ENCODE measurements around the gene CDH26.

CDH26 gene

DNA sequence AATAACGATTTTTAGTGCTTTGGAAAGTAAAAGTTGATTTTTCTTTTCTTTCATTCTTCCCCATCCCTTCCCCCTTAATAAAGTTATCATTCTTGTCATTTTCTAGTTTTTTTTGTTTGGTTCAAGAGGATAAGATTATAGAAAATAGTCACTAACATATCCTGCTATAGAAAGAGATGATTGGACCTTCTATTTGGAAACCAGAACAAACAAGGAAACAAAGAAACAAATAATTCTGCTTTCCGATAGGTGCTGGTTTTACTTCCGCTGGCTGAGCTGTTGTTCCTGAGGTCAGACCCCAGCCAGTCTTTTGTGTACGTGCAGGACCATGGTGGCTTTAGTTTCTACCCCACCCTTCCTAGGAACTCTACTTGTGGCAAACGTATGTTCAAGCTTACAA, at the start of gene CDH26:
CDH26 (plus strand) TSS at position 301 of the 400 bp plus-strand sequence. CDS start 304 bp downstream, outside the sequence.
- in situ Hi-C loops (cut with HindIII; ENCODE audit: low sequenced_read_pairs) = no loop called here

DNA sequence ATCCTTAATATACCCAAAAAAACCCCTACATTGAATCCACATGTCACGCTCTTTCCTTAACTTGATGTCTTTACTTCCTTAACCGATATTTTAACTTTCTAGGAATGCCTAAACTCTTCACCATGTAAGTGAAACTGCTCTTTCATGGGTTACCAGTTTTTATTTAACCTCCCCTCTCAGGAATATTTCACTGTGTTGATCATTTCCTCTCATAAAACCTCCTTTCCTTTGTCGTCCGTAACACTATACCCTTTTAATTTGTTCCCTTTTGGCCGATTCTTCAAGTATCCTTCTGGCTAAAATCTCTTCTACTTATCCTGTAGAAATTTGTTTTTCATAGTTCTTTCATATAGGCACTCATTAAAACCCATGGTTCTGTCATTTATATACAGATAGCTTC, 49.4 kb upstream of the CDH26 start:
- in situ Hi-C loops (cut with HindIII; ENCODE audit: low sequenced_read_pairs) = no loop called here

DNA sequence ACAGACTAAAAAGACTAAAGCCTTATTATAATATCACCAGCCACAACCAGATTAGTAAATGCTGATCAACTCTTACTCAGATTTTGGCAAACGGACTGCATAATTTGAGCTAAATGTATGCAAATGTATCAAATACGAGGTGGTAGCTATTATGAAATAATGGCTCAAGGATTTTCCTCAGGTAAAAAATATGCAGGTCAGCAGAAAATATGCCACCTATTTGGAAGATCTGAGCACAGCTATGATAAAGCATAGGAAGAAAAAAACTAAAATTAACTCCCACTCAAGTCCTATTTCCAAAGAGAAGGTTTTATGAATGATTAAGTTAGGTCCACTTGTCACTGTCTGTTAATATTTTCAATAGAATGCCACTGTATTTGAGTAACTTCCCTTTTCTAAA, 47.2 kb upstream of the CDH26 start:
- in situ Hi-C loops (cut with HindIII; ENCODE audit: low sequenced_read_pairs) = no loop called here

DNA sequence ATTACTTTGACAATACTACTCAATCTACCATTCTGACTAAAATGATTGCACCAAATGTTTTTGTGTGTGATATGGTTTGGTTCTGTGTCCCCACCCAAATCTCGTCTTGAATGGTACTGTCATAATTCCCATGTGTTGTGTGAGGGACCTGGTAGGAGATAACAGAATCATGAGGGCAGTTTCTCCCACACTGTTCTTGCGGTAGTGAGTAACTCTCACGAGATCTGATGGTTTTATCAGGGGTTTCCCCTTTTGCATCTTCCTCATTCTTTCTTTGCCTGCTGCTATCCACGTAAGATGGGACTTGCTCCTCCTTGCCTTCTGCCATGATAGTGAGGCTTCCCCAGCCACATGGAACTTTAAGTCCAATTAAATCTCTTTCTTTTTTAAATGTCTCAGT, 45.6 kb upstream of the CDH26 start:
- in situ Hi-C loops (cut with HindIII; ENCODE audit: low sequenced_read_pairs) = no loop called here

DNA sequence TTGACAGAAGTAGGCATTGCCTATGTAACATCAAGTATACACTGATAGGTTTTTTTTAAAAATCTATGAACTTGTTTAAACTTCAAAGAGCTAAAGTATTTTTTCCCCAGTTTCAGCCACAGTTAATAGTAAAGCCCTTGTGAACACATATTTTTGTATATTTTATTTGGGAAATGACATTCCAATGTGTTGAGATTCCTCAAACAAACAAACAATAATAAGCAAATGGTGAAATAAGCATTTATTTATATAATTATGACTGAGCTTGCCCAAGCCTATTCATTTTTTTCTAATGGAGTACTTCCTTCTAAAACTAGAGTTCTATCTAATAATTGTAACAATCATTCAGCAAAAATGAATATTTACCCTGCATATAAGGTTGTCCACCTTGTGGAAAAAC, 37.3 kb upstream of the CDH26 start:
- in situ Hi-C loops (cut with HindIII; ENCODE audit: low sequenced_read_pairs) = no loop called here

DNA sequence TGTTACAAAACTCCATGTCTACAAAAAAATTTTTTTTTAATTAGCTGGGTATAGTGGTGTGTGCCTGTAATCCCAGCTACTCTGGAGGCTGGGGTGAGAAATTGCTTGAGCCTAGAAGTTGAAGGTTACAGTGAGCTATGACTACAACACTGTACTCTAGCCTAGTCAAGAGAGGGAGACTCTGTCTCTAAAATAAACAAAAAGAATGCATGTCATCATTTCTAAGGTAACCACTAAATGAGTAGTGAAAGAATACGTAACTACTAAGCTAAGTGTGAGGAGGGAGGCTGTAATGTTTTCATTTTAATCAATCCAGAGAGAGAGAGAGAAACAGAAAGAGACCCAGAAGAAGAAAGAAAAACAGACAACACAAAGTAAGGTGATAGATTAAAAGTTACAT, 34.7 kb upstream of the CDH26 start:
- in situ Hi-C loops (cut with HindIII; ENCODE audit: low sequenced_read_pairs) = no loop called here

DNA sequence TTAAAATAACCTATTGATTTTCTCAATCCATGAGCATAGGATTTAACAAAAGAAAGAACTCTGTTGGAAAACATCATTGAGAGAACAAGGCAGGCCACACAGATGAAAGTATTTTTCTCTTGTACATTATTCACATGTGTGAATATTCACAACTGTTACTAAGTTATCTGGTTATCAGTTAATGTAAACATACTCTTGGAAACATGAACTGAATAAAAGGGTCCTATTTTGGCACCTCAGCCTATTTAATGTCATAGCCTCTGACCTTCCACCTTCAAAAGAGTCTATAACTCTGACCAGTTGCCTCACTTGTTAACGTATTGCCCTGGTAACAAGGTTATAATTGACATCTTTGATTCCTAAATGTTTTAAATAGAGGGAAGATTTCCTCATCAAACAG, 32.9 kb upstream of the CDH26 start:
- in situ Hi-C loops (cut with HindIII; ENCODE audit: low sequenced_read_pairs) = no loop called here

DNA sequence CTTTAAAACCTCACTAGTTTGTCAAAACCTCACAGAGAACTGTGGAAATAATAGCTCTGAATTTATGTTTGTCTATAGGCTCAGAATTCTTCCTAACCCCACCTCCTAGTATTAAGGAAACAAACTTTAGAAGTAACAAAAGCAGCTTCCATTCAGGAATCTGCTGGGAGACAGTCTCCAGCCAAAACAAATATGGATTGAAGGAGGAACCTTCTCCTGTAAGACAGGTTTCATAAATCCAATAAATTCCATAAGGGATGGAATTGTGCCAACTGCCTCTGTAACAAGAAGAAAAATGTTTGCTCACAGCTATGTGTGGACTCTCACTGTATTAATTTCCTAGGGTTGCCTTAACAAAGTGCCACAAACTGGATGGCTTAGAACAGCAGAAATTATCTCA, 32.3 kb upstream of the CDH26 start:
- in situ Hi-C loops (cut with HindIII; ENCODE audit: low sequenced_read_pairs) = no loop called here

DNA sequence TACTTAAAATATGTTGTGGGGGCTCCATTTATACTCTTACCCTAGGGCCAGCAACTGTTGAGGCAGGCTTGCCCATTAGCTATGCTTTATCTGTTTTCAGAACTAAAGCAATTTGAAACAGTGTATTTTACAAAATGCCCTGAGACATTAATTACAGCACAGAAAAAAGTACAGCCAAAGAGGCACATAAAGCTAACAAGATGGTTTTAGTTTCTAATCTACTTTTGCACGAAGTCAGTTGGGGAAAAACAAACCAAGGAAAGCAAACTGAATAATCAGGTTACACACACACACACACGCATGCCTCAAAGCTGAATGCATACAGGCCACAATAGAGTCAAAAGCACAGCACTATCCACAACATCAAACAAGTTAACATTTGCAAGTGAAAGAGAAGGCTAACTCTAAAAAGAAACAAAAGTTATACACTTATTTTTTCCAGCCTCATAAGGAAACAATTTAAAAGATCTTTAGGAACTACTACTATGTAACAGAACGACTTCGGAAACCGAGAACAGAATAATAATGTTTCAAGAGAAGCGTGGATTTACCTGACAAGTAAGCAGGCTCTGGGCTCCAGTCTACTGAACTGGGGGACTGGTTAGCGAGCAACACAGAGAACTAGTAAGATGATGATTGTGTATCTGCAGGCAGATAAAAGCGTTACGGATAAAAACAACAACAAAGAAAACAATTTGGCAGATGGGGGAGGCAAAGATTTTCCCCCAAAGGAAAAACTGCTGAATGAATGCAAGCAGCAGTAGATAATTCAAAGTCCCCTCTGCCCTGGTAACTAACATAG, 26.5 kb upstream of the CDH26 start:
- in situ Hi-C loops (cut with HindIII; ENCODE audit: low sequenced_read_pairs) = no loop called here

DNA sequence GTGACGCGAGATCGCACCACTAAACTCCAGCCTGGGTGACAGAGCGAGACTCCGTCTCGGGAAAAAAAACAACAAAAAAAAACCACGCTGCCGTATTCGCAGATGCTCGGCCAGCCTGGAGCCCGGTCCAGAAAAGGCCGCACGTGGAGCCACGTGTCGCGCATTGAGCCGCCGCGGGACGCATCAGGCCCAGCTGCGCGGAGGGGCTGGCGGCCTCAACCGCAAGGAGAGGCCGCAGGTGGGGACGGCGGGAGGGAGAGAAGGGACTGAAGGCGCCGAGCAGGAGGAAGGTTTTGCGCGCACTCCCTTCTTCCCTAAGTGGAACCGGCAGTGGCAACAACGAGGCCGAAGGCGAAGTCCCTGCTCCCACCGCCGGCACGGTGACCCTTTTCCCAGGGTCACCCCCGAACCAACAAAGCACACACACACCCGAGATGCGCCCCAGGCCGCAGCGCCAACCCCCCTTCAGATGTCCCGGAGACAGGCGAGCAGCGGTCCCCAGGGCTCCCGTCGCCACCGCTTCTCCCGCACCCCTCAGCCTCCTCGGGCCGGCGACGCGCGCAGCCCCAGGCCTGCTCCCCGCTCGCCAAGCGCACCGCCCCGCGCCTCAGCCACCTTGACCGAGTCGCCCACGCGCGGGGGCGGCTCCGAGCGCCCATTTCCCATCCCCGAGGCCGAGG, 25.5 kb upstream of the CDH26 start:
- in situ Hi-C loops (cut with HindIII; ENCODE audit: low sequenced_read_pairs) = no loop called here

DNA sequence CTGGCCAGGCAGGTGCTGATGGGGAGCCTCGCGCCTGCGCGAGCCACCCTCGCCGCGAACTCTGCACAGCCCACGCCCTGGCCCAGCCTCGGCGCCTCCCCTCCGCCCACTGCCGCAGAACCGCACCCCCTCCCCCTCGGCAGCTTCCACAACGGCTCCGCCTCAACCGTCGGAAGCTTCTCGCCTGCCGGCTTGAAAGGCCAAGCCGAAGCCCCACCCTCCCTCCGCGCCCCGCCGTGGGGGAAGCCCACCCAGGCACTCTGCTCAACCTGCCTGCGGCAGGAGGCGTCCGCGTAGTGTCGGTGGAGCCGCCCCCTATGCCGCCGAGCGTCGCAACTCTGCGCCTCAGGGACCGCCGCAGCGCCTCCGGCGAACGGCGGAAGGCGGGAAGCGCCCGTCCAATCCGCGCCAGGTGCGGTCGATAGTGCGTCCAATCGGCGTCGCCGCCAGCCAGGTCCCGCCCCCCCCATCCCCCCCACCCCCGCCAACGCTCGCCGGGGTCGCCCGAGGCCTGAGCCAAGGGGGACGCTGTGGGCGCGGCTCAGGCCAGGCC, 24.9 kb upstream of the CDH26 start, which contains the start of gene SYCP2:
SYCP2 (minus strand) TSS at position 342 of the 553 bp plus-strand sequence. CDS start 11,224 bp downstream, outside the sequence.
- in situ Hi-C loops (cut with HindIII; ENCODE audit: low sequenced_read_pairs) = no loop called here

DNA sequence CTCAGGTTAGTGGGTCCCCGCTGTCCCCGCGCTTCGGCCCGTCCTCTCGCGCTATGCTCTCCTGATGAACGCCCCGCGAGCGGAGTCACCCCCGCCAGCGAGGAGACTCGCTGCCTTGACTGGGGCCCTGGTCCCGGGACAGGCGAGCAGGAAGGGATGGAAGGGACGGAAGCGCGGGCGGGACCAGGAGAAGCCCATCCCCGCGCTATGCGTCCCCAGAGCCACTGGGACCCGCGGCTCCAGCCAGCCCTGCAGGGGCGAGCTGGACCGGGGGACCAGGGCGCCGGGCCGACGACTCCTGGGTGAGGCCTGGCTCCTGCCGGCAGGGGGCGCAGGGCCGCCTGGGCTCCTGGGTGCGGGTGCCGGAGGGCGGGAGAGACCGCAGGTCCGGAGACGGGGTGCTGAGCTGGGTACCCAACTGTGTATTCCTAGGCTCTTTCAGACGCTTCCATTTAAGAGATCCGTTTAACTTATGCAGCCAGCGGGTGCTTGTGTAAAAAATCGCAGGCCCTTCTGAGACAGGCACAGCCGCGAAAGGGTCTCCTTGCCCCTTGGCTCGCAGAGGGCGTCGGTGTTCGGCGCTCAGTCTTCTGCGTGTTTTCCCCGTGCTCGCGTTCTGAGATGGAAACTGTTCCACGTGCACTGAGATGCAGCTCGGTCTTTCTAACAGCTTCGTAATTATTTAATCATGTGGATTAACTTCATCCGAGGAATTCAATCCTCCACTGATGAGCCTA, 24.2 kb upstream of the CDH26 start:
- in situ Hi-C loops (cut with HindIII; ENCODE audit: low sequenced_read_pairs) = no loop called here

DNA sequence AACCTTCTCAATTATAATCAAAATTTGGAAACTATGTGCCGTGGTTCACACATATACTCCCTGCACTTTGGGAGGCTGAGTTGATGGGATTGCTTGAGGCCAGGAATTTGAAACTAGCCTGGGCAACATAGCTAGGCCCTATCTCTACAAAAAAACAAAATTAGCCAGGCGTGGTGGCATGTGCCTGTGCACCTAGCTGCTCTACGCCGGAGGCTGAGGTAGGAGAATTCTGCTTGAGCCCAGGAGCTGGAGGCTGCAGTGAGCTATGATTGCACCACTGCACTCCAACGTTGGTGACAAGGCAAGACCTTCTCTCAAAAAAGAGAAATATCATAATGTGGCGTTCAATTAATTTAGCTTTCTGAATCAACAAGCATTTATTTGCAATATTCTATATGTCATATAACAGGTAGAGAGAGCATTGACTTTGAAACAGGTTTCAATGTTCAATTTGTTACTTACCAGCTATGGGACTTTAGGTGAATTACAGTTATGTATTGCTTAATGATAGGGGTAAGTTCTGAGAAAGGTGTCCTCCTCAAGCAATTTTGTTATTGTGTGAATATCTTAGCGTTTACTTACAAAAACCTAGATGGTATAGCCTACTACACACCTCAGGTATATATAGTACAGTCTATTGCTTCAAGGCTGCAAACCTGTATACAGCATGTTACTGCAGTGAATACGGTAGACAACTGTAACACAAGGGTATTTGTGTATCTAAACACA, 22.6 kb upstream of the CDH26 start:
- in situ Hi-C loops (cut with HindIII; ENCODE audit: low sequenced_read_pairs) = no loop called here

DNA sequence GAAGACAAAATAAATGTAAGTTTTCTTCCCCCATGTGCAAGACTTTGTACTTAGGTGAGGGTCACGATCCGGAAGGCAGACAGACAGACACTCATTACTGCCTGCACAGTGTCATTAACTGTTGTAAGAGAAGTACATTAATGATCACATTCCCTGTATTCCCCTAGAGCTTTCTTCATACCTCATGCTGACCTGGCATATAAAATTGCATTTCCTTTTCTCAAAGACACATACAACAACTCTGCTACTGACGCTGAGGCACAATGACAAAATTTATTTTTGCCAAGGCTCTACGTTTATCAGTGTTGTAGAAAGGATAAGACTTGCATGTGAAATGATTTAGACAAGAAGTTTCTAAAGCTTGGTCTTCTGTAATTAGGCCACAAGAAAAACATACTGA, 21.8 kb upstream of the CDH26 start:
- in situ Hi-C loops (cut with HindIII; ENCODE audit: low sequenced_read_pairs) = no loop called here

DNA sequence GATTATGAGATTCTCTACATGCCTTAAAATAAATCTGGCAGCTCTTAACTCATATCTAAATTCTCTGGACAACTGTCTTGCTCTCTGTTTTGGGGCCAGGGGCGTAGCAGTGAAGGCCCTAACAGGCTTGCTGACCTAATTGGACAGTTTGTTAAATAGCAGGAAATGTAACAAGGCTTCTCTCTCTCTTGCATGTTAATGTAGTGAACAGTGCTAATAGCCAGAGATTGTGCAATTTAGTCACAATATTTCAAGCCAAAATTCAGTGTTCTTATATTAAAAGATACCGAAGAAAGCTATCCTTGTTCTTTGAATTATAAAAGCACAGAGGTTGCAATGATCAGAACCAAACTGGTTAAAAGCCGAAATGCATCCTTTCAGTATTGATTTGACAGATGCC, 21.1 kb upstream of the CDH26 start:
- in situ Hi-C loops (cut with HindIII; ENCODE audit: low sequenced_read_pairs) = no loop called here

DNA sequence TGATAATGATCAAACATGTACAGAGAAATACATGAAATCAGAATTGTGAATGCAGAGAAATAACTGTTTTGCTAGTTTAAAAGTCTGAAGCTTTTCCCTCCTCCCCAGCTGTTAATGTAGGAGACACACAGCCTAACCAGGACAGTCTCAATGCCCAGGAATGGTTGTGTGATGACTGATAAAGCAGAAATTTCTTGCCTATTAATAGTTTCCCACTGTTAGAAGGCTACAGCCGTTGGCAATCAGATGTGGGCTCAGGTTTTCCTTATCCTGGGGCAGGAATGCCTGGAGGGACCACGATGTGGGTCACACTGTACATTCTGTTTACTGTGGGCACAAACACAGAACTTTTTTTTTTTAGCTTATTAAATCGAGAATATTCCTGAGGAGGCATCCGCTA, 20.0 kb upstream of the CDH26 start:
- in situ Hi-C loops (cut with HindIII; ENCODE audit: low sequenced_read_pairs) = no loop called here

DNA sequence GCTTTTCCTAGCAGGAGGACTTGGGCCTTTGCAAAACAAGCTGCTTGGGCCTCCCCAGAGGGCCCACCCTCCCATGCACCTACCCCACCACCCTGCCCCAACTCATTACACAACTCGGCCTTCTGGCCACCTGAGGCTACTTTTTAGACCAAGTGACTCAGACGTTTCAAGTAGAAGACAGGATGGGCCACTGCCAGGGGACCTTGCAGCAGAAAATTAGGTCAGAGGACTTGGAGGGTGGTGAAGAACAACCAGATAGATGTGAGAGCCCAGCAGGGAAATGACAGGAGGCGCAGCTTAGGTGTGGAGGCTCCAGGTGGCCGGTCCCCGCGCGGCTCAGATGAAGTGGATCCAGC, 19.5 kb upstream of the CDH26 start:
- in situ Hi-C loops (cut with HindIII; ENCODE audit: low sequenced_read_pairs) = no loop called here

DNA sequence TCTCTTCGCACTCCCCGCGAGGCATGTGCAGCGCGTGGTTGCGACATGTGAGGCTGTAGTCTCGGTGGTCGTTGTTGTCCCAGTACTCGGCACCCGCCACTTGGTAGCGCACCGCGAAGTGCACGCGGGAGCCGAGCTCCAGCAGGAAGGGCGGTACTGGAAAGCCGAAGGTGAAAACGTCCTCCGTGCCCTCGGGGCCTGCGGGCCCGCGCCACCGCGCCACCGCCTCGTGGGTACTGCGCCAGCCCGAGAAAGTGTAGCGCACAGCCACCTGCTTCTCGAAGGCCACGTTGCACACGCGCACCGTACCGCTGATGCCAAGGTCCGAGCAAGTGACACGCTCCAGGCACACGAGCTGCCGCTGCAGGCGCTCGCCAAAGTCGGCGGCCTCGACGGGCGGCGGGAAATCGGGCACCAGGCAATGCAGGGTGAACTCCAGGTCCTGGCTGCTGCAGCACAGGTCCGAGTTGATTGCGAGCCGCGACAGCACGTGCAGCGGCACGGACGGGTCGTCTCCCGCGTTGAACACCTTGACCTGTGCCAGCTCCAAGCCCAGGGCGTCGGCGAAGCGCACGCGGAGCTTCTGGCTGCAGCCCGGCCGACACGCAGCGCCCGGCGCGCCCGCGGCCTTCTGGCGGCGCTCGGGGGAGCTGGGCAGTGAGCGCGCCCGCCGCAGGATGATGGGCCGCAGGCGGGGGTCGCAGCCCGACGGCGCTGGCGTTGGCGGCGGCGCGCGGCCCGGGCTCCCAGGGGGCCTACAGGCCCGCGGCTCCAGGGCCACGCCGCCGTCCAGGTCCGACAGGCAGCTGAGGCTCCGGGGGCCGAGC, 19.0 kb upstream of the CDH26 start:
- in situ Hi-C loops (cut with HindIII; ENCODE audit: low sequenced_read_pairs) = no loop called here

DNA sequence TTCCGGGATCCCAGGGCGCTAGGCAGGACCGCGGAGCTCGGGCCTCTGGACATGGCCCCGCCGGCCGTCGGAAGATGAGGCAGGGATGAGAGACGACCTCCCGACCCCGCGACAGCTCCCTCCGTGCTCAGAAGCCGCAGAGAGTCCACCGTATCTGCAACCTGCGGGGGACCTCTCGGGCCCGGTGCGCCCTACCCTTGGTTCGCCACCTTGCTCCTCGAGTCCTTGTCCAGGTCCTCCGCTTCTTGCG, 18.4 kb upstream of the CDH26 start:
- in situ Hi-C loops (cut with HindIII; ENCODE audit: low sequenced_read_pairs) = no loop called here

All from endothelial cell of hepatic sinusoid (primary cell).